ENCODE measurements around the gene SURF1. TPM values are rescaled to one million over a fixed set of nuclear protein-coding genes. Genes with fewer than 3 reads are reported as not detected.
A peak's percentile ranks its signal among the peaks of the same experiment; 100 is the strongest.
"Not testable (repeated sequence)": the region's sequence is repeated elsewhere in the genome, so short reads cannot be mapped to it uniquely, and the experiment has no call there.

Gene SURF1
- total and polyA plus RNA-seq, 8 donors, result 27.9 to 46.1 (median 31.3) TPM

DNA sequence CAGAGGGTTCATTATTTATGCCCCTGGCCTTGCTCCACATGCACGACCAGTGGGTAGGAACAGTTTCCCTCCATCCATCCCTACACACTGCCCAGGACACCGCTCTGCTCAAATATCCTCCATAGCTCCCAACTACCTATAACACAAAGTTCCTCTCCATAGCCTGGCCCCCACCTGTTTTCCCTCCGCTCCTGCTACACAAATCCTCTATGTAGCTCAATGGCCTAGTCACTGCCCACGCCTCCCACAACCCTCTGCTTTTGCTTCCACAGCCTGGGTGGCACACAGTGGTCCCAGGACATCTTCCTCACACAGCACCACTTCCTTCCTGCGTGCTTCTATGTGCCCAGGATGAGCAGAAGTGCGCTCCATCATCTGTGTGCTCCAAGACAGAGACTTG, 41.1 kb upstream of the SURF1 start:
- intact Hi-C loops (cut with DNase I), result no loop called here
- H3K36me3 ChIP-seq, result peaks cover 0 to 14% of the 10 kb centered on the region in 2 donors
- peaks cover 0 to 45% of the 10 kb centered on the region in 2 donors for H3K27me3 ChIP-seq
- no peaks in the 10 kb centered on the region for H3K9me3 ChIP-seq
- no peak overlapping the region for H3K4me3 ChIP-seq
- TF ChIP-seq, protein P1, sequence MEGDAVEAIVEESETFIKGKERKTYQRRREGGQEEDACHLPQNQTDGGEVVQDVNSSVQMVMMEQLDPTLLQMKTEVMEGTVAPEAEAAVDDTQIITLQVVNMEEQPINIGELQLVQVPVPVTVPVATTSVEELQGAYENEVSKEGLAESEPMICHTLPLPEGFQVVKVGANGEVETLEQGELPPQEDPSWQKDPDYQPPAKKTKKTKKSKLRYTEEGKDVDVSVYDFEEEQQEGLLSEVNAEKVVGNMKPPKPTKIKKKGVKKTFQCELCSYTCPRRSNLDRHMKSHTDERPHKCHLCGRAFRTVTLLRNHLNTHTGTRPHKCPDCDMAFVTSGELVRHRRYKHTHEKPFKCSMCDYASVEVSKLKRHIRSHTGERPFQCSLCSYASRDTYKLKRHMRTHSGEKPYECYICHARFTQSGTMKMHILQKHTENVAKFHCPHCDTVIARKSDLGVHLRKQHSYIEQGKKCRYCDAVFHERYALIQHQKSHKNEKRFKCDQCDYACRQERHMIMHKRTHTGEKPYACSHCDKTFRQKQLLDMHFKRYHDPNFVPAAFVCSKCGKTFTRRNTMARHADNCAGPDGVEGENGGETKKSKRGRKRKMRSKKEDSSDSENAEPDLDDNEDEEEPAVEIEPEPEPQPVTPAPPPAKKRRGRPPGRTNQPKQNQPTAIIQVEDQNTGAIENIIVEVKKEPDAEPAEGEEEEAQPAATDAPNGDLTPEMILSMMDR (IDR thresholded peaks at IDR 0.05), result no peak
- ATAC-seq (no peak), DNase-seq (no peak)
- no peak overlapping the region for H3K27ac ChIP-seq
- H3K4me1 ChIP-seq, result no peaks in the 10 kb centered on the region

GRCh38 chr9:133396952-133397351, 40.7 kb upstream of the SURF1 start:
- Histone ChIP-seq H3K27ac (no peak overlapping the region), H3K4me3 (no peak overlapping the region), H3K36me3 (peaks cover 0 to 9% of the 10 kb centered on the region in 2 donors), H3K9me3 (no peaks in the 10 kb centered on the region), H3K4me1 (no peaks in the 10 kb centered on the region), H3K27me3 (peaks cover 0 to 45% of the 10 kb centered on the region in 2 donors)
- TF ChIP-seq, protein P1 (IDR thresholded peaks at IDR 0.05), result no peak
- ATAC-seq, result no peak
- DNase-seq, result peak in 1 of 4 donors; percentile 70
- intact Hi-C loops (cut with DNase I), result no loop called here

- H3K9me3 ChIP-seq, result no peaks in the 10 kb centered on the region
- ATAC-seq, result no peak
- H3K27me3 ChIP-seq, result peaks cover 0 to 52% of the 10 kb centered on the region in 2 donors
- intact Hi-C loops (cut with DNase I), result no loop called here
- H3K27ac ChIP-seq, result no peak overlapping the region
- TF ChIP-seq, protein P1 (IDR thresholded peaks at IDR 0.05), result no peak
- no peak overlapping the region for H3K4me3 ChIP-seq
- peak in 1 of 4 donors; percentile 49 for DNase-seq
- no peaks in the 10 kb centered on the region for H3K36me3 ChIP-seq
- no peaks in the 10 kb centered on the region for H3K4me1 ChIP-seq
Observed at GRCh38 chr9:133394687-133395271, 38.5 kb upstream of the SURF1 start.

GRCh38 chr9:133393399-133393798, 37.1 kb upstream of the SURF1 start:
- no peaks in the 10 kb centered on the region for H3K9me3 ChIP-seq
- DNase-seq (no peak), ATAC-seq (no peak)
- TF ChIP-seq, protein P1 (IDR thresholded peaks at IDR 0.05), result no peak
- peaks cover 0 to 52% of the 10 kb centered on the region in 2 donors for H3K27me3 ChIP-seq
- H3K36me3 ChIP-seq, result no peaks in the 10 kb centered on the region
- H3K27ac ChIP-seq, result no peak overlapping the region
- no peaks in the 10 kb centered on the region for H3K4me1 ChIP-seq
- H3K4me3 ChIP-seq, result no peak overlapping the region
- intact Hi-C loops (cut with DNase I), result no loop called here

DNA sequence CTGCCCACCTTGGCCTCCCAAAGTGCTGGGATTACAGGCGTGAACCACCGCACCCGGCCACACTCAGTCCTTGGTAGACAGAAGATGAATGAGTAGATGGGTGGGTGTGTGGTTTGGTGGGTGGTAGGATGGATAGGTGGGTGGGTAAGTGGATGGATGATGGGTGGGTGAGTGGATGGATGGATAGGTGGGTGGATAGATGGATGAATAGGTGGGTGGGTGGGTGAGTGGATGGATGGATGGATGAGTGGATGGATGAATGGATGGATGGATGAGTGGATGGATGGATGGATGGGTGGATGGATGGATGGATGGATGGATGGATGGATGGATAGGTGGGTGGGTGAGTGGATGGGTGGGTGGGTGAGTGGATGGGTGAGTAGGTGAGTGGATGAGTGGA, 36.0 kb upstream of the SURF1 start:
- intact Hi-C loops (cut with DNase I); H3K27ac ChIP-seq; H3K4me1 ChIP-seq; ATAC-seq; H3K9me3 ChIP-seq; H3K4me3 ChIP-seq; H3K36me3 ChIP-seq; DNase-seq: not testable (repeated sequence)
- H3K27me3 ChIP-seq, result peaks cover 0 to 46% of the 10 kb centered on the region in 2 donors

GRCh38 chr9:133391449-133391848, 35.2 kb upstream of the SURF1 start:
- H3K27me3 ChIP-seq, result peaks cover 0 to 37% of the 10 kb centered on the region in 2 donors
- H3K4me1 ChIP-seq; H3K36me3 ChIP-seq; DNase-seq; H3K9me3 ChIP-seq; intact Hi-C loops (cut with DNase I); H3K4me3 ChIP-seq; H3K27ac ChIP-seq: not testable (repeated sequence)
- ATAC-seq, result peak; percentile 65

Measured in left lung (tissue), 10 donors.